HCT116 (cell line): ENCODE measurements around the gene BCL11B. TPM values are rescaled to one million over a fixed set of nuclear protein-coding genes. Genes with fewer than 3 reads are reported as not detected.

Experiments used
- ATAC-seq: fragments of 200-7000 bp; cut with Tn5 transposase; 2 replicates; pipeline ENCODE4 v1.9.1; 2020; ENCODE audit warnings: mild to moderate bottlenecking, moderate library complexity
- BruUV-seq: library from RNA; stranded (reverse); fragments of 400-500 nt; replicated peaks from 2 replicates; lab custom pipeline; 2021; lab: Mats Ljungman, UMichigan
- CTCF ChIA-PET: fragments of 300-600 bp; sonication (Branson Sonifier 250); formaldehyde crosslinking; loops from one replicate; lab custom pipeline; 2021; ENCODE audit warnings: antibody characterized with exemption; lab: Charles Lee
- POLR2A ChIA-PET: fragments of 300-600, 350-600 bp; sonication (Branson Sonifier 250); formaldehyde crosslinking; loops from one replicate; lab custom pipeline; 2021; ENCODE audit warnings: antibody characterized with exemption; lab: Charles Lee
- RAD21 ChIA-PET, 2 experiments: fragments of 300-600 bp; sonication (Branson Sonifier 250); formaldehyde crosslinking; loops; one replicate each; lab custom pipeline; 2023; ENCODE audit warnings: low total read pairs in 2 of 2; ENCODE audit not compliant: uncharacterized antibody in 2 of 2, unreplicated experiment in 2 of 2, low non-redundant PET in 1 of 2; lab: Charles Lee
- DNase-seq: peaks from one replicate; pipeline ENCODE4 v3.0.0-alpha.2; 2010; ENCODE audit warnings: low read depth, low spot score
- H2AFZ ChIP-seq: fragments of 200-600 bp; shearing (Covaris generic), sonication (generic); 2 replicates; pipeline ENCODE4 v1.6.1; 2017; ENCODE audit warnings: low read depth, mixed run types, mixed read lengths, antibody characterized with exemption, low read length; ENCODE audit not compliant: poor library complexity, severe bottlenecking
- H3K27ac ChIP-seq: 2 replicates; pipeline ENCODE4 v1.5.1; 2012; ENCODE audit warnings: low read depth, low read length
- H3K27me3 ChIP-seq: fragments of 200-600 bp; sonication (generic); 2 replicates; pipeline ENCODE4 v1.6.1; 2016; ENCODE audit warnings: mixed run types, low read length, mixed read lengths; ENCODE audit not compliant: insufficient read depth
- H3K36me3 ChIP-seq, 2 experiments: fragments of 200-500 bp in 1 of 2; fragments of 200-600 bp in 1 of 2; sonication (Bioruptor generic) in 1 of 2; sonication (generic) in 1 of 2; 2 replicates each; pipeline versions ENCODE4 v1.5.1 to v1.6.1; 2014 to 2016; ENCODE audit warnings: low read length in 2 of 2, inconsistent platforms in 1 of 2, mixed read lengths in 1 of 2, mixed run types in 1 of 2; ENCODE audit not compliant: insufficient read depth in 2 of 2, control insufficient read depth in 1 of 2
- H3K4me1 ChIP-seq, 2 experiments: fragments of 200-600 bp in 1 of 2; sonication (generic) in 1 of 2; 2 replicates each; pipeline versions ENCODE4 v1.5.1 to v1.6.1; 2012 to 2017; ENCODE audit warnings: low read length in 2 of 2, inconsistent platforms in 1 of 2, mild to moderate bottlenecking in 1 of 2, mixed read lengths in 1 of 2, mixed run types in 1 of 2, moderate library complexity in 1 of 2; ENCODE audit not compliant: insufficient read depth in 2 of 2, control insufficient read depth in 1 of 2
- H3K4me2 ChIP-seq: fragments of 200-600 bp; sonication (generic); 2 replicates; pipeline ENCODE4 v1.6.1; 2017; ENCODE audit warnings: mixed run types, low read length, mixed read lengths
- H3K4me3 ChIP-seq, 2 experiments: fragments of 200-600 bp in 1 of 2; sonication (generic) in 1 of 2; replicated peaks in 1 of 2; 2 replicates each; pipeline ENCODE4 v1.5.1; 2011 to 2016; ENCODE audit warnings: low read length in 2 of 2, control low read depth in 1 of 2, low read depth in 1 of 2, mild to moderate bottlenecking in 1 of 2, mixed read lengths in 1 of 2, mixed run types in 1 of 2
- H3K79me2 ChIP-seq: fragments of 200-600 bp; sonication (generic); 2 replicates; pipeline ENCODE4 v1.6.1; 2017; ENCODE audit warnings: mild to moderate bottlenecking, mixed run types, low read length, moderate library complexity, mixed read lengths; ENCODE audit not compliant: insufficient read depth
- H3K9ac ChIP-seq: fragments of 200-600 bp; sonication (generic); 2 replicates; pipeline ENCODE4 v1.6.1; 2016; ENCODE audit warnings: low read length, mixed read lengths
- H3K9me2 ChIP-seq: fragments of 200-600 bp; sonication (generic), shearing (Covaris generic); 2 replicates; pipeline ENCODE4 v1.6.1; 2017; ENCODE audit warnings: mixed run types, mild to moderate bottlenecking, moderate library complexity; ENCODE audit not compliant: insufficient read depth
- H3K9me3 ChIP-seq, 2 experiments: fragments of 200-500 bp in 1 of 2; fragments of 200-600 bp in 1 of 2; sonication (Bioruptor generic) in 1 of 2; sonication (generic) in 1 of 2; 2 replicates each; pipeline ENCODE4 v1.6.1; 2014 to 2017; ENCODE audit warnings: low read length in 2 of 2, mixed read lengths in 2 of 2, inconsistent platforms in 1 of 2, low read depth in 1 of 2, mild to moderate bottlenecking in 1 of 2, mixed run types in 1 of 2, moderate library complexity in 1 of 2; ENCODE audit not compliant: control insufficient read depth in 1 of 2, insufficient read depth in 1 of 2
- H4K20me1 ChIP-seq: fragments of 200-600 bp; sonication (generic), shearing (Covaris generic); 2 replicates; pipeline ENCODE4 v1.6.1; 2017; ENCODE audit warnings: mixed run types, mild to moderate bottlenecking, moderate library complexity; ENCODE audit not compliant: insufficient read depth
- CBX3 ChIP-seq: IDR thresholded peaks from 2 replicates; pipeline ENCODE4 v1.6.1; 2012; ENCODE audit warnings: low read depth
- CTCF ChIP-seq, 3 experiments: fragments of 200-600 bp in 1 of 3; sonication (generic) in 1 of 3; IDR thresholded peaks in 2 of 3; conservative IDR thresholded peaks in 1 of 3; 2 replicates each; pipeline ENCODE4 v1.5.1; 2012 to 2017; ENCODE audit warnings: low read depth in 2 of 3, low read length in 2 of 3, antibody characterized with exemption in 1 of 3, borderline replicate concordance in 1 of 3, control low read depth in 1 of 3, mild to moderate bottlenecking in 1 of 3, mixed read lengths in 1 of 3, mixed run types in 1 of 3, moderate library complexity in 1 of 3; ENCODE audit not compliant: insufficient read depth in 1 of 3
- EZH2phosphoT487 ChIP-seq: fragments of 200-600 bp; IDR thresholded peaks from 2 replicates; pipeline ENCODE4 v1.6.1; 2018; ENCODE audit warnings: antibody characterized with exemption, borderline replicate concordance
- FOSL1 ChIP-seq: IDR thresholded peaks from 2 replicates; pipeline ENCODE4 v1.6.1; 2012; ENCODE audit warnings: low read depth
- POLR2AphosphoS5 ChIP-seq: IDR thresholded peaks from 2 replicates; pipeline ENCODE4 v1.6.1; 2011; ENCODE audit warnings: mild to moderate bottlenecking, low read depth, low read length, moderate library complexity
- REST ChIP-seq: IDR thresholded peaks from 2 replicates; pipeline ENCODE4 v1.6.1; 2012; ENCODE audit warnings: low read depth
- SRF ChIP-seq: IDR thresholded peaks from 2 replicates; pipeline ENCODE4 v1.6.1; 2012; ENCODE audit warnings: low read depth
- TCF7L2 ChIP-seq: IDR thresholded peaks from 2 replicates; pipeline ENCODE4 v1.7.0; 2011; ENCODE audit warnings: borderline replicate concordance, inconsistent platforms; ENCODE audit not compliant: insufficient read depth, insufficient read length; ENCODE audit errors: extremely low read depth
- intact Hi-C: fragments of 100-400 bp; cut with micrococcal nuclease; formaldehyde crosslinking; loops from 2 replicates; pipeline ENCODE4 v1.10.0; 2022
- total RNA-seq: library from RNA; stranded (reverse); gene quantifications from one replicate; pipeline ENCODE4 v1.2.1, GENCODE V29; 2021; ENCODE audit not compliant: unreplicated experiment

BCL11B gene
- total RNA-seq, 1 experiment from 2014 or later, result 1.1 TPM

- RAD21 ChIA-PET, result no interaction called here
- CTCF ChIA-PET, result no interaction called here
Observed at GRCh38 chr14:99217066-99217955, 54.7 kb downstream of the BCL11B start.

More at GRCh38 chr14:99217066-99217955, 54.7 kb downstream of the BCL11B start:
- Histone ChIP-seq H3K4me1 (peaks cover 4% of the 10 kb centered on the region in 2 experiments), H3K27ac (no peak overlapping the region), H2AFZ (no peak overlapping the region), H3K9ac (no peak overlapping the region), H3K4me2 (no peak overlapping the region), H3K36me3 (no peaks in the 10 kb centered on the region), H3K79me2 (no peaks in the 10 kb centered on the region), H3K9me2 (no peaks in the 10 kb centered on the region), H3K9me3 (no peaks in the 10 kb centered on the region), H4K20me1 (no peaks in the 10 kb centered on the region), H3K27me3 (no peaks in the 10 kb centered on the region), H3K4me3 (no peak overlapping the region)
- intact Hi-C loops, result no loop called here
- no peak for TF ChIP-seq REST
- TF ChIP-seq FOSL1, result no peak
- TF ChIP-seq POLR2AphosphoS5, result no peak
- TF ChIP-seq CBX3, result no peak
- no peak for TF ChIP-seq SRF
- no peak for TF ChIP-seq CTCF (IDR thresholded peaks at IDR 0.05 in 2 of 3, conservative IDR thresholded peaks at IDR 0.05 in 1 of 3; ENCODE audit: borderline replicate concordance in 1 of 3, insufficient read depth in 1 of 3, low read depth in 2 of 3, low read length in 2 of 3)
- TF ChIP-seq EZH2phosphoT487, result no peak
- TF ChIP-seq TCF7L2, result no peak
- no peak for ATAC-seq
- POLR2A ChIA-PET, result no interaction called here
- no peak for DNase-seq
- no TSS peak for BruUV-seq
